ENCODE data around the gene GMNC.

- TF ChIP-seq CTCF (IDR thresholded peaks at IDR 0.05; ENCODE audit: low read depth, low read length, missing input control) (peak; percentile 87), YY1 (IDR thresholded peaks at IDR 0.05) (no peak), RAD21 (IDR thresholded peaks at IDR 0.05) (peak; percentile 74 to 87), HNF4A (conservative IDR thresholded peaks at IDR 0.05) (peak in 1 of 2 donors; percentile 16), MAX (IDR thresholded peaks at IDR 0.05) (no peak), TAF1 (conservative IDR thresholded peaks at IDR 0.05) (no peak), JUND (IDR thresholded peaks at IDR 0.05) (no peak), FOXA1 (IDR thresholded peaks at IDR 0.05) (no peak), ZBTB33 (IDR thresholded peaks at IDR 0.05) (no peak)
Observed at GRCh38 chr3:190883973-190884832, 21.7 kb upstream of the GMNC start.

All from liver (tissue), 3 donors.